GM15510 (cell line): ENCODE results near the gene TRIM32.

ENCODE experiments used
- POLR2A ChIP-seq: IDR thresholded peaks from 3 replicates; pipeline ENCODE4 v1.6.1; 2011; ENCODE audit warnings: borderline replicate concordance; ENCODE audit not compliant: insufficient read length; ENCODE audit errors: extremely low read depth

Gene TRIM32

GRCh38 chr9:116668970-116669695, 18.0 kb upstream of the TRIM32 start:
- no peak for TF ChIP-seq POLR2A

DNA sequence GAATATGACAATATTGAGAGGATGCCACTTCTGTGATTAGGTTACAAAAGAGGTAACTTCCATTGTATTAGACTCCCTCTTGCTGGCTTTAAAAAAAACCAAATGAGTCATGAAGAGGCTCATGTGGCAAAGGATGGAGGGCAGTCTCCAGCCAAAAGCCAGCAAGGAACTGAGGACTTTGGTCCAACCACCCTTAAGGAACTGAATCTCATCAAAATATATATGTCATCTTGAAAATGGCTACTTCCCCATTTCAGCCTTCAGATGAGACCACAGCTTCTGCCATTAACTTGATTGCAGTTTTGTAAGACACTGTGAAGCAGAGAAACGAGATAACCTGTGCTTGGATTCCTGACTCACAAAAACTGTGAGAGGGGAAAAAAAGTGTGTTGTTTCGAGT, 15.5 kb upstream of the TRIM32 start:
- TF ChIP-seq POLR2A: no peak

GRCh38 chr9:116673375-116673774, 13.7 kb upstream of the TRIM32 start:
- no peak for TF ChIP-seq POLR2A

DNA sequence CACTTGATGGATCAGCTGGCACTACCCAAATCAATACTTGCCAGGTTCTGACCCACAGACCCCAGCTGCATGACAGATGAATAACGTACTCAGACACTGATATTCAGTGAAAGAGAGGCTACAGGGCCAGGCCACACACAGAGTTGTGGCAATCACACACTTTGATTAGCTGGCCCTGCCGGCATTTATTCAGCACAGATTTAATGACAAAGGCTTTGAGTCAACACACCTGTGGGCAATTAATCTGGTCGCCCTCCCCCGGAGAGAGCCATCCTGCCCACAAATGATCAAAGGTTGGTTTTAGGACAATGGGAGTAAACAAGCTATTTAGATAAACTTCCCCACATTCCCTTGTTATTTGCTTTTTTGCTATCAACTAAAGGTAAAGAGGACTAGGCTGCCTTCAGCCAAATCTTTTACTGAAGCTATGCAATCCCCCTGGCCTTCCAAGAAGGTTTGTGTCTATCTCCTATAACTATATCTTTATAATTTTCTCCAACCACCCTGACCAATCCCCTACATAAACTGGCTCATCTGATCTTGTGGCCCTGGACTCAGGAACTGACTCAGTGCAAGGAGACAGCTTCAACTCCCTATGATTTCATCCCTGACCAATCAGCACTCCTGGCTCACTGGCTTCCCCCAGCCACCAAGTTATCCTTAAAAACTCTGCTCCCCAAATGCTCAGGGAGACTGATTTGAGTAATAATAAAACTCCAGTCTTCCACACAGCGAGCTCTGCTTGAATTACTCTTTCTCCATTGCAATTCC, 12.7 kb upstream of the TRIM32 start:
- TF ChIP-seq POLR2A: no peak

- TF ChIP-seq POLR2A: no peak
These were observed 3.6 kb upstream of the TRIM32 start for GRCh38 chr9:116683535-116683934.

- no peak for TF ChIP-seq POLR2A
These were observed 1.9 kb upstream of the TRIM32 start for GRCh38 chr9:116685166-116685565.

DNA sequence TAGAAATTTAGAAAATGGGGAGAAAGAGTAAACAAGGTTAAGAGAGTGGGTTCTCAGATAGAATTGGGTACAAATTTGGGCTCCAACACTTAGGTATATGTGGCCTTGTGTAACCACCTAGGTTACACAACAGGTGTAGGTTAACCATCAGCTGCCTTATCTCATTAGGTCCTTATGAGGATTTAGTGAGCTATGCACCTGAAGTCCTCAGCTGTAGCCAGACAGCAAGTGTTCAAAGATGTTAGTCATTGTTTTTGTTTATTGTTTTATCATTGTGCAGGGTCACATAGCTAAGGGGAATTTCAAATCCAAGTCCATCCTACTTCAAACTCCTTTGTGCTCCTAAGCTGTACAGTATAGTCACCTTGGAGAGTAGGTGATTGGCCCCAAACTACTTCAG, 970 bp upstream of the TRIM32 start:
- TF ChIP-seq POLR2A: no peak

GRCh38 chr9:116686693-116687073, 422 bp upstream of the TRIM32 start:
- TF ChIP-seq POLR2A: no peak

- TF ChIP-seq POLR2A: no peak
These were observed 640 bp downstream of the TRIM32 start for GRCh38 chr9:116687754-116688135.

GRCh38 chr9:116688806-116689485, 1.8 kb downstream of the TRIM32 start:
- TF ChIP-seq POLR2A: no peak

DNA sequence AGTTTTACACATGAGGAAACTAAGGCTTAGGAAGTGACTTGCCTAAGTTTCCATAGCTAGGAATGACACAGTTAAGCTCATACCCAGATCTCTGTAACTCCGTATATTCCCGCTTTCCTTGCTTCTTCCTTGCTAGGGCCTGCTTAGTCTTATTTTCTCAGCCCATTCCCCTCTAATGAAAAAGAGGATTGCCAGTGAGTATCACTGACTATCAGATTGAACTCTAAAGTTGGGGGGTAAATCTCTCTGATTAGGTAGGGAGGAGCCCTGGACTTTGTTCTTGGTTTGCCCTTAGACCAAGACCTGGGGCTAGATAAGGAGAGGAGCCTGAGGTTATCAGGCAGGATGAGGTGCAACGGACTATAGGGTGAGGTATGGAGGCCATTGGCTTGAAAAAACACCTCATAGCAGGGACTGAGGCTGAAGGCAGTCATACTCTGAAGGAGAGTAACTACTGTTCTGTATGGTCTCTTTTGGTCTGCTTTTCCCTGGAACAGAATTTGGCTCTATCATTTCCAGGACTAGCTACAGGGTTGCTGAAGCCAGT, 2.5 kb downstream of the TRIM32 start:
- TF ChIP-seq POLR2A: no peak

- TF ChIP-seq POLR2A: no peak
These were observed 4.5 kb downstream of the TRIM32 start for GRCh38 chr9:116691607-116692006.

GRCh38 chr9:116692616-116693015, 5.5 kb downstream of the TRIM32 start:
- TF ChIP-seq POLR2A: no peak

GRCh38 chr9:116693233-116693731, 6.2 kb downstream of the TRIM32 start:
- TF ChIP-seq POLR2A: no peak

DNA sequence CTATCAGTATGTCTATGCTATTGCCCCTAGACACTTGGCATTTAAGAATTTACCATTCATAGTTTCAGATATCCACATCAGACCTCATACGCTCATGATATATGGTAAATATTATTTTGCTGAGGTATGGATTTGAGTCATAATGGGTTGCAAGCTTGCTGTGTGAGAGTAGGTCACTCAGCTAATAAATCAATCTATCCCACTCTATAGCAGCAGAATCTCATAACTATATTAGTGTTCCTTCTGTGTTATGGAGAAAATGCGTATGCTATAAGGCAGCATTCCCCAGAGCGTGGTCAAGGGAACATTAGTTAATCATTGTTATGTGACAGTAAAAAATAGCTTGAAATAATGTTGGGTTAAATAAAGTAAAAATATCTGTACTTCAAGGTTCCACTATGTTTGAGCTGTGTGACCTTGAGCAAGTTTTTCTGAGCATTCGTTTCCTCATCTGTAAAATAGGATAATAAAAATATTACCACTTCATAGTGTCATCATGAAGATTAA, 7.7 kb downstream of the TRIM32 start:
- no peak for TF ChIP-seq POLR2A
